Measurements from ENCODE around the gene COL6A5.
A peak's percentile ranks its signal among the peaks of the same experiment; 100 is the strongest.
"Not testable (repeated sequence)": the region's sequence is repeated elsewhere in the genome, so short reads cannot be mapped to it uniquely, and the experiment has no call there.

Gene COL6A5

DNA sequence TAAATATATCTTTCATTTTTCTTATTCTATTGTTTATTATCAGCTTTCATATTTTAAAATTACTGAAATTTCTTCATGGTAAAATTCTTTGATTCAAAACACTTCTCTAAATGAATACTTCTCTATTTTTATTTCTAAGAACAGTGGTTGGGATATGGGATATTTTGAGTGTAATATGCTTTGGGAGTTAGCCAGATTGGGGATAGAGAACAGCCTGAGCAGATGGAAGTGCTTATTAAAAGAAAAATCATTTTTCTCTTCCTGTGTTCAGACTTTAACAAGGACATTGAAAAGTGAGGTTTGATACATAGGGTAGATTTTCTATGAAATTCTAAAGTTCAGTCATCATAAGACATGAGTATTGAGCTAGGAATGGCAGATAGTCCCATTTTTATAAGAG lies 84.8 kb downstream of the COL6A5 start:
- H3K4me3 ChIP-seq (ENCODE audit: low read depth, low read length), result no peak overlapping the region
- no peak for DNase-seq (ENCODE audit: low read depth)

DNA sequence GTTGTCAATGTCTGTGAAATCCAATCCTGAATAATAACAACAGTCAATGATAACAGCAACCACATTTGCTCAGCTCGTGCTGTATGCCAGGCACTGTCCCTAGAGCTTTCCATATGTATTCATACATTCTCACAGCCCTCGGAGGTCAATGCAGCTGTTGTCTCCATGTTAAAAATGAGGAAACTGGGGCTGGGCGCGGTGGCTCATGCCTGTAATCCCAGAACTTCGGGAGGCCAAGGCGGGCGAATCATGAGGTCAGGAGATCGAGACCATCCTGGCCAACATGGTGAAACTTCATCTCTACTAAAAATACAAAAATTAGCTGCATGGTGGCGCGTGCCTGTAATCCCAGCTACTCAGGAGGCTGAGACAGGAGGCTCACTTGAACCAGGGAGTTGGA lies 86.6 kb downstream of the COL6A5 start:
- not testable (repeated sequence) for DNase-seq (ENCODE audit: low read depth); H3K4me3 ChIP-seq (ENCODE audit: low read depth, low read length)

DNA sequence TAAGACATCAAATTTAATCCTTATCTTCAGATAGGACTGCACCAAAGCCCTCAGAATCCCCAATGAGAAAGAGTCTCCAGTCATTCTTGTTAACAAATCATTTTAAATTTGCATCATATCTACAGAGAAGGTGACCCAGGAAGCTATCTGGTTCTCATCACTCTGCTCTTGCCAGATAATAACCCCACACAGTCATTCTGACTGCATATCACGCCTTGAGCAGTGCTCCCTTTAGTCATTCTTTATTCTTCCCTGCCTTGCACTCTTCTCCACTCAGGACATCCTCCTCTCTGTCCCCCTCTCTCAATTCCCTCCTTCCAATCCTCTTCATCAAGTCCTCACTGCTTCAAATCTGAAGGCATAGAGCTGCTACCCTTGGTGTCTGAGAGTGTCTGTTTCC lies 87.8 kb downstream of the COL6A5 start:
- DNase-seq (ENCODE audit: low read depth), result no peak
- no peak overlapping the region for H3K4me3 ChIP-seq (ENCODE audit: low read depth, low read length)

- H3K4me3 ChIP-seq (ENCODE audit: low read depth, low read length), result no peak overlapping the region
- no peak for DNase-seq (ENCODE audit: low read depth)
Measured at GRCh38 chr3:130442284-130442683, 96.8 kb downstream of the COL6A5 start.

DNA sequence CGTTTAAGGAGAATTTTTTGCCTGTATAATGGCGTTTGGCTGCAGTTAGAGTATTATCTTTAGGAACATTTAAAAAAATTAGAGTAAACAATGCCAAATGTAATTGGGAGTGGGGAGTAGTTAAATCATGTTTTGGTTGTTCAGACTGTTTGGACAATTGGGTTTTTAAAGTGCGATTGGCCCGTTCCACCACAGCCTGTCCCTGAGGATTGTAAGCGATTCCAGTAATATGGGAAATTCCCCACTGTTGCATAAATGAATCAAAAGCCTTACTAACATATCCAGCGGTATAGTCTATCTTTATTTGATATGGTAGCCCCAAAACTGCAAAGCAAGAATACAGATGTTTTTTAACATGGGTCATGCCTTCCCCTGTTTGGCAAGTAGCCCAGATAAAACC lies 101.4 kb downstream of the COL6A5 start:
- not testable (repeated sequence) for DNase-seq (ENCODE audit: low read depth); H3K4me3 ChIP-seq (ENCODE audit: low read depth, low read length)

DNA sequence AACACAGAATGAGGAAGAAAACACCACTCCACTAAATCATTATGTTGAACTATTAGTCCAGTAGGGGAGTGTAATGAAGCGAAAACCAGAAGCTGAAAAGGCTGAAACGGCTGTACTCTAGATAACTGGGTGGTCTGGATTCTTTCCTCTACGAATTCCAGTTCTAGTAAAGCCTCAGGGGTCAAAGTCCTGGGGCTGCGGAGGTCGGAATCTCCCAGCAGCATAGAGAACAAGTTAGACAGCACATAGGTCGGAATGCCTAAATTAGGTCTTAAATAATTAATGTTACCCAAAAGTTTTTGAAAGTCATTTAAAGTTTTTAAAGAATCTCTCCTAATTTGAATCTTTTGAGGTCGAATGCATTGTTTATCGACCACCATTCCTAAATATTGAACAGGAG lies 102.7 kb downstream of the COL6A5 start:
- H3K4me3 ChIP-seq (ENCODE audit: low read depth, low read length); DNase-seq (ENCODE audit: low read depth): not testable (repeated sequence)

DNA sequence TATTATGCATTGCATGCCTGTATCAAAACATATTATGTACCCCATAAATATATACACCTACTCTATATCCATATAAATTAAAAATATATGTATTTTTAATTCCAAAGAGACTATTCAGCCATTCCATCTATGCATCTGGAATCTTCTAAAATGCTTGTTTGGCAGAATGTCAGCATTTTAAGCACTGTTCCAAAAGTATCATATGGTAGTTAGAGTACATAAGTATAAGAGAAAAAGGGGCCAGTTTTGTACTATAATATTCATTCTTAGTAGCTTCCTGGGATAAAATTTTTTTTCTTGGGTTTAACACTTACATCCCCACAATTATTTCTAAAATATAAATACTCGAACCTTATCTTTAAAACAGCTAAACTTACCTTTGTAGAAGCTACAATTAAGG lies 111.1 kb downstream of the COL6A5 start:
- H3K4me3 ChIP-seq (ENCODE audit: low read depth, low read length), result no peak overlapping the region
- no peak for DNase-seq (ENCODE audit: low read depth)

- H3K4me3 ChIP-seq (ENCODE audit: low read depth, low read length), result no peak overlapping the region
- DNase-seq (ENCODE audit: low read depth), result no peak
Measured at GRCh38 chr3:130457671-130458070, 112.2 kb downstream of the COL6A5 start.

- no peak for DNase-seq (ENCODE audit: low read depth)
- H3K4me3 ChIP-seq (ENCODE audit: low read depth, low read length), result no peak overlapping the region
Measured at GRCh38 chr3:130459944-130460343, 114.5 kb downstream of the COL6A5 start.

- DNase-seq (ENCODE audit: low read depth), result no peak
- no peak overlapping the region for H3K4me3 ChIP-seq (ENCODE audit: low read depth, low read length)
Measured at GRCh38 chr3:130462089-130462488, 116.6 kb downstream of the COL6A5 start.

GRCh38 chr3:130463221-130463620 lies 117.7 kb downstream of the COL6A5 start:
- DNase-seq (ENCODE audit: low read depth), result no peak
- no peak overlapping the region for H3K4me3 ChIP-seq (ENCODE audit: low read depth, low read length)

GRCh38 chr3:130465521-130465920 lies 120.0 kb downstream of the COL6A5 start:
- no peak for DNase-seq (ENCODE audit: low read depth)
- H3K4me3 ChIP-seq (ENCODE audit: low read depth, low read length), result no peak overlapping the region

DNA sequence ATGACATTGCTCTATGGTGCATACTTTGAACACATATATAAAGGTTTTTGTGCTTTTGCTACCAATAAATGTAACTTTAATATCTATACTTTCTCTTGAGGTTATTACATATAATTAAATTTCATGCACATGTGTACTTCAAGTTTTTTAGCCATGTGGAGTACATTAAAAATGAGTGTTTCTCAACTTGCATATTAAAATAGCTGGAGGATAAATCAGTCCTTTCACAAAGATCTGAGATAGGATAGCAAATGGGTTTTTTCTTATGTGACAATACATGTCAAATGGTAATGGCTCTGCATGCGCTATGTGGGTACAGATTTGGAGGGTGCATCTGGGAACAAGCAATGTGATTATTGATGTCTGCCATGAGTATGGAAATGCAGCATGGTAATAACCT lies 122.8 kb downstream of the COL6A5 start:
- H3K4me3 ChIP-seq (ENCODE audit: low read depth, low read length), result no peak overlapping the region
- no peak for DNase-seq (ENCODE audit: low read depth)

DNA sequence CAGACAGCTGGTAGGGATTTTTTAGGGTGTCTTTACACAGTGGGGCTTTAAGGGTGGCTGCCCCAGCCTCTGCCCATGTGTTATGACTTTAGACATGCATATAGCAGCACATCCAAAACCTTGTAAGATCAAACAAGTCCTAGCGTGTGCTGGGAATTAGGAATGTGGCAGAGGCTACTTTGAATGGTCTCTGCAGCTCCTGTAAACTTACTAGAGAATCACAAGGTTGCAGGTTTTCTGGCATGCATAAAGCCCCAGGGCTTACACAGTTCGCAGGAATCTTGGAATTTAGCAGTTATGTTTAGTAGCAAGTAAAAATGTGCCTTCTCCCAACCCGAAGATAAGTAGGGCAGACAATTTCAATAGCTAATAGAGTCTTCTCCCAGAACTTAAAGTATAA lies 124.7 kb downstream of the COL6A5 start:
- H3K4me3 ChIP-seq (ENCODE audit: low read depth, low read length), result no peak overlapping the region
- no peak for DNase-seq (ENCODE audit: low read depth)

DNA sequence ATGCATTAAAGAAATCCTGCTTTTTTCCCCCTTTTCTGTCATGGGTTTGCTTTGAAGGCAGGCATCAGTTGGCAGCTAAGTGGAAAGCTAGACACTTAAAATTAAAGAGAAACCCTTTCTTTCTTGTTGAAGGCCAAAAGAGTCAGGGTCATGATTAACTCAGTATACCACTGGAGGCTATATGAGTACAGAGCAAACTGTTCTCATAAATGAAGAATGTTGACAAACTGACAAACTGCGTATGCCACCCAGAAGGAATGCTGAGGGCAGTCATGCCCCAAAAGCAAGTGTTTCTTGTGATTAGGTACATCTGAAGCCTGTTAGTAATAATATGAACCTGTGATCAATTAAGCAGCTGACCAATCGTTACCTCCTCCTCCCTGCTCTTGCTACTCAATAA lies 127.9 kb downstream of the COL6A5 start:
- H3K4me3 ChIP-seq (ENCODE audit: low read depth, low read length), result no peak overlapping the region
- DNase-seq (ENCODE audit: low read depth), result no peak

GRCh38 chr3:130480736-130481135 lies 135.3 kb downstream of the COL6A5 start:
- DNase-seq (ENCODE audit: low read depth), result peak; percentile 20
- no peak overlapping the region for H3K4me3 ChIP-seq (ENCODE audit: low read depth, low read length)

- DNase-seq (ENCODE audit: low read depth), result no peak
- no peak overlapping the region for H3K4me3 ChIP-seq (ENCODE audit: low read depth, low read length)
Measured at GRCh38 chr3:130488288-130488687, 142.8 kb downstream of the COL6A5 start.

- no peak for DNase-seq (ENCODE audit: low read depth)
- H3K4me3 ChIP-seq (ENCODE audit: low read depth, low read length), result no peak overlapping the region
Measured at GRCh38 chr3:130488769-130489450, 143.4 kb downstream of the COL6A5 start.

DNA sequence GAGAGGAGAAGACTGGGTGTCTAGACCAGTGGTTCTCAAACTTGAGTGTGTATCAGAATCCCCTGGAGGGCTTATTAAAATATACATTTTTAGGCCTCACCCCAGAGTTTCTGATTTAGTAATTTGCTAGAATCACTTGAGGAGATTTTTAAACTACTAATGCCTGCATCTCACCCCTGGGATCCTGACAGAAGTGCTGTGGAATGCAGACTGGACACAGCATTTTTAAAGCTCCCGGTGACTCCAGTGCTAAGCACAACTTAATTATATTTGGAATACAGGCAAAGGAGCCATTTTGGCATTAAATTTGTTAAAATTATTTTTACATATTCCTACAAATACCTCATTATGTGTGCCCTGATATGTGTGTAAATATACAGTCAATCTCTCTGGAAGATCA lies 144.8 kb downstream of the COL6A5 start:
- no peak for DNase-seq (ENCODE audit: low read depth)
- no peak overlapping the region for H3K4me3 ChIP-seq (ENCODE audit: low read depth, low read length)

DNA sequence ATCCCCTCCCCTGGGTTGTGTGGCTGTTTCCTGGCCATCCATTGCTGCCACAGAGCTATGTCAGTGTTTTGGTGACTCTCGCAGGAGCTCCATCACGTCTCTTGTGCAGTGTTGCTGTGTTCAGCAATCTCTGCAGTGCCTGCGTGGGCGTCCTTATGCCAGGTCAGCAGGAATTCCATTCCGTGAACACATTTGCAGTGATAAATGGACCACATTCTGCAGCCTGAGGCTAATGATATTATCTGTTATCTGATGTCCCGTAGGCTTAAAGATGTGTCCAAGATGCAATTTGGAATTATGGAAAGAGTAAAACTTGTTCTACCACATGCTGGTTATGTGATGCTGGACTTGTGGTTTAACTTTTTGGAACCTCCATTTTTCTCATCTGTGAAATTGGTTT lies 146.0 kb downstream of the COL6A5 start:
- no peak overlapping the region for H3K4me3 ChIP-seq (ENCODE audit: low read depth, low read length)
- no peak for DNase-seq (ENCODE audit: low read depth)

- DNase-seq (ENCODE audit: low read depth), result no peak
- no peak overlapping the region for H3K4me3 ChIP-seq (ENCODE audit: low read depth, low read length)
Measured at GRCh38 chr3:130504701-130505100, 159.2 kb downstream of the COL6A5 start.

GRCh38 chr3:130506031-130506430 lies 160.6 kb downstream of the COL6A5 start:
- no peak for DNase-seq (ENCODE audit: low read depth)
- H3K4me3 ChIP-seq (ENCODE audit: low read depth, low read length), result no peak overlapping the region

Measured in skeletal muscle cell (primary cell).